ENCODE data around the gene SPINK4.

- TF ChIP-seq CTCF (IDR thresholded peaks at IDR 0.05) = peak in 1 of 4 experiments; percentile 3
- peak; percentile 91 to 92 for TF ChIP-seq POLR2A (IDR thresholded peaks at IDR 0.05)
These were observed 50.5 kb downstream of the SPINK4 start, which contains the start of gene NFX1 for GRCh38 chr9:33290247-33291030.

Data from uterus (tissue), 2 donors.